Transverse colon (tissue), 3 donors: Measurements from ENCODE around the gene ATRN.

Experiments used
- EP300 ChIP-seq: sonication (generic); formaldehyde crosslinking; IDR thresholded peaks from one replicate; pipeline ENCODE4 v1.6.1; 2017; ENCODE audit warnings: antibody characterized with exemption, low read depth
- TF ChIP-seq, protein P1 (sequence below), 5 experiments: fragments of 200-600 bp in 3 of 5; fragments of 450-650 bp in 2 of 5; sonication (generic) in 3 of 5; IDR thresholded peaks; 1 replicate in 2 of 5; 2 replicates in 3 of 5; pipeline ENCODE4 v1.5.1; 2016 to 2017; ENCODE audit warnings: antibody characterized with exemption in 5 of 5, inconsistent platforms in 3 of 5, mild to moderate bottlenecking in 2 of 5, moderate library complexity in 1 of 5

DNA sequence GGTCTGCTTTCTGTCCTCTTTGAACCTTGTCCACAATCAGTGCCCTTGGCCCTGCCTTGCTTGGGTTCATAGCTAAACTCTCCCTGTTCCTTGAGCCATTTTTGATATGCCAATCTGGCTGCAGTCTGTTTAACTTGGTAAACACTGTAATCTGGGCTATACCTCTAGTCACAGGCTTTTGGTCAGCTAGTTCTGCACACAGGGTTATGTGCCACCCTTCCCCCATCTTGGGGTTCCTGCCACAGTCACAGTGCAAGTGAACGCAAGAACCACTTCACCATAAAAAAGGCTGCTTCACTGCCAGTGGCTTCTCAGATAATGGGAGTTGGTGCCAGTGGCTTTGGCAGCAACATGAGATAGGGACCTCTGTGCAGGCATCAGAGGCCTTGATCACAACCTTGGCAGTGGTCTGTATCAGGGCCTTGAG is 10.9 kb upstream of the ATRN start:
- TF ChIP-seq EP300: no peak
- TF ChIP-seq, protein P1, sequence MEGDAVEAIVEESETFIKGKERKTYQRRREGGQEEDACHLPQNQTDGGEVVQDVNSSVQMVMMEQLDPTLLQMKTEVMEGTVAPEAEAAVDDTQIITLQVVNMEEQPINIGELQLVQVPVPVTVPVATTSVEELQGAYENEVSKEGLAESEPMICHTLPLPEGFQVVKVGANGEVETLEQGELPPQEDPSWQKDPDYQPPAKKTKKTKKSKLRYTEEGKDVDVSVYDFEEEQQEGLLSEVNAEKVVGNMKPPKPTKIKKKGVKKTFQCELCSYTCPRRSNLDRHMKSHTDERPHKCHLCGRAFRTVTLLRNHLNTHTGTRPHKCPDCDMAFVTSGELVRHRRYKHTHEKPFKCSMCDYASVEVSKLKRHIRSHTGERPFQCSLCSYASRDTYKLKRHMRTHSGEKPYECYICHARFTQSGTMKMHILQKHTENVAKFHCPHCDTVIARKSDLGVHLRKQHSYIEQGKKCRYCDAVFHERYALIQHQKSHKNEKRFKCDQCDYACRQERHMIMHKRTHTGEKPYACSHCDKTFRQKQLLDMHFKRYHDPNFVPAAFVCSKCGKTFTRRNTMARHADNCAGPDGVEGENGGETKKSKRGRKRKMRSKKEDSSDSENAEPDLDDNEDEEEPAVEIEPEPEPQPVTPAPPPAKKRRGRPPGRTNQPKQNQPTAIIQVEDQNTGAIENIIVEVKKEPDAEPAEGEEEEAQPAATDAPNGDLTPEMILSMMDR (IDR thresholded peaks at IDR 0.05): no peak
